Esophagus muscularis mucosa (tissue), 4 donors: ENCODE data around the gene TCF7L2.

Experiments used
- CTCF ChIP-seq, 3 experiments: fragments of 200-600 bp in 2 of 3; fragments of 450-650 bp in 1 of 3; sonication (generic) in 2 of 3; IDR thresholded peaks; one replicate each; pipeline ENCODE4 v1.5.1; 2017 to 2019; ENCODE audit warnings: antibody characterized with exemption in 3 of 3, mild to moderate bottlenecking in 2 of 3, moderate library complexity in 1 of 3
- EP300 ChIP-seq: sonication (generic); formaldehyde crosslinking; IDR thresholded peaks from one replicate; pipeline ENCODE4 v1.6.1; 2017; ENCODE audit warnings: antibody characterized with exemption
- POLR2A ChIP-seq: fragments of 450-650 bp; IDR thresholded peaks from one replicate; pipeline ENCODE4 v1.6.1; 2017; ENCODE audit warnings: antibody characterized with exemption, moderate library complexity, mild to moderate bottlenecking, low read depth
- POLR2AphosphoS5 ChIP-seq, 2 donors: sonication (generic); formaldehyde crosslinking; IDR thresholded peaks; one replicate each; pipeline ENCODE4 v1.6.1; 2017; ENCODE audit warnings: antibody characterized with exemption in 2 of 2

- no peak for TF ChIP-seq EP300
- TF ChIP-seq POLR2AphosphoS5 (IDR thresholded peaks at IDR 0.05) = no peak
- TF ChIP-seq CTCF (IDR thresholded peaks at IDR 0.05) = no peak
- no peak for TF ChIP-seq POLR2A
These were observed 19.1 kb downstream of the TCF7L2 start for GRCh38 chr10:112969131-112969530.
